Esophagus squamous epithelium (tissue), 5 donors: Measurements from ENCODE around the gene EPN3. TPM values are rescaled to one million over a fixed set of nuclear protein-coding genes. Genes with fewer than 3 reads are reported as not detected.

Source experiments
- DNase-seq: peaks from one replicate; lab custom pipeline; 2025; lab: John Stamatoyannopoulos, UW
- H3K27ac ChIP-seq, 4 donors: fragments of 200-600 bp; sonication (generic); one replicate each; pipeline ENCODE4 v1.5.1; 2016 to 2019; ENCODE audit warnings: mild to moderate bottlenecking in 1 of 4
- H3K27me3 ChIP-seq, 4 donors: fragments of 200-600 bp; sonication (generic); 1 replicate in 3 of 4; 2 replicates in 1 of 4; pipeline versions ENCODE4 v1.5.1 to v1.6.0; 2017 to 2021; ENCODE audit warnings: antibody characterized with exemption in 1 of 4
- H3K36me3 ChIP-seq, 3 donors: fragments of 200-600 bp; sonication (generic); one replicate each; pipeline ENCODE4 v1.5.1; 2016 to 2019
- H3K4me1 ChIP-seq, 3 donors: fragments of 200-600 bp; sonication (generic); one replicate each; pipeline ENCODE4 v1.5.1; 2017 to 2019
- H3K4me3 ChIP-seq, 4 donors: fragments of 200-600 bp; sonication (generic); 1 replicate in 3 of 4; 2 replicates in 1 of 4; pipeline ENCODE4 v1.5.1; 2016 to 2019; ENCODE audit warnings: mild to moderate bottlenecking in 2 of 4, moderate library complexity in 1 of 4
- H3K9me3 ChIP-seq, 3 donors: fragments of 200-600 bp; sonication (generic); one replicate each; pipeline ENCODE4 v1.5.1; 2016 to 2019
- POLR2A ChIP-seq, 4 donors: fragments of 450-650 bp; IDR thresholded peaks; one replicate each; pipeline ENCODE4 v1.6.1; 2017; ENCODE audit warnings: antibody characterized with exemption in 4 of 4, mild to moderate bottlenecking in 4 of 4, moderate library complexity in 3 of 4
- WGBS, 2 donors: methylation state at CpG; one replicate each; pipeline ENCODE4 v1.1.5; 2018; 5-methylcytosine and 5-hydroxymethylcytosine counted together
- intact Hi-C: fragments of 100-400 bp; cut with DNase I; formaldehyde crosslinking; loops from one replicate; pipeline ENCODE4 v1.15.0; 2022
- total RNA-seq, 4 donors: library from RNA; depleted of rRNA; stranded (reverse); fragments of >200 nt; gene quantifications; one replicate each; pipeline ENCODE4 v1.1.0, GENCODE V29; 2016
- TF ChIP-seq, protein P1 (sequence below), 6 experiments: fragments of 450-650 bp in 4 of 6; fragments of 200-600 bp in 2 of 6; sonication (generic) in 2 of 6; IDR thresholded peaks; one replicate each; pipeline ENCODE4 v1.5.1; 2016 to 2019; ENCODE audit warnings: antibody characterized with exemption in 6 of 6, mild to moderate bottlenecking in 4 of 6, moderate library complexity in 4 of 6
- donor health status: DM: yes; HTN: yes; CAD: no.

EPN3 gene
- total RNA-seq, 4 donors from 2014 or later, result 24.5 to 111 (median 51.8) TPM

DNA sequence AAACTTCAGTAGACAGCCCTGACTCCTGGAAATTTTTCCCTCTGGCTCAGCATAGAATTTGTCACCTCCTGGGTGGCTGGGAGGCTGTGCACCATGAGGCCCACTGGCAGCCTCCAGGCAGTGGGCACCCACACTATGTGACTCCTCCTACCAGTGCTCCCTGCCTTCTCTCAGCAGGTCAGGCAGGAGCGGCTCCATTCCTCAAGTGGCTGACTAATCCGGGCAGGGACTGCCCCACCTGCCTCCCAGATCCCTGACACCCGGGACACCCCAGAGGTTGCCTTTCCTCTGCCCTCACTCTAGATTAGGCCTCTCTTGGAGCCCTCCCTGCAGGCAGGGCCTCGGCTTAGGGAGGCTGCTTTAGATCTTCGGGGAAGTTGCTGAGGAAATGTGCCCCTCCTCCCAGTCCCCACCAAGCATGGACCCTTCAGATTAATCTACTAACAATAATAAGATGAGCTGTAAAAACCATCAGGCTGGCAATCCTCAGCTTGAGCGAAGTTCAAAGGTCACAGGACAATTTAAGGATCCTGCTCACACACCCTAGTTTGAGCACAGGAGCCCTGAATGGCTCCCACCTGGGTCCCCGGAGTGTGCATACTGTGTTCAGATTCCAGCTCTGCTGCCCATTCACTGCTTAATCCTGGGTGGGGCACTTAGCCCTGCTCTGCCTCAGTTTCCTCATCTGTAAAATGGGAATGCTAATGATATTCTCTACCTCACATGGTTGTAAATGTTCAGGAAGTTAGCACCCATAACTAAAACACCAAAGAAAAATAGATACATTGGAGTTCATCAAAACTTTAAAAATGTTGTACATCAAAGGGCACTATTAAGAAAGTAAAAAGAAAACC, 34.3 kb upstream of the EPN3 start:
- H3K9me3 ChIP-seq, result no peaks in the 10 kb centered on the region
- no peak overlapping the region for H3K4me3 ChIP-seq
- H3K4me1 ChIP-seq, result peaks cover 0 to 12% (median 0%) of the 10 kb centered on the region in 3 donors
- TF ChIP-seq POLR2A (IDR thresholded peaks at IDR 0.05), result no peak
- no peak for DNase-seq
- WGBS, 2 donors, result 68 to 82% methylated on average over 3 to 4 of the region's 7 CpGs
- H3K36me3 ChIP-seq, result no peaks in the 10 kb centered on the region
- no peaks in the 10 kb centered on the region for H3K27me3 ChIP-seq
- peak overlapping the region in 3 of 4 donors; percentile 28 to 63 (median 61) for H3K27ac ChIP-seq
- intact Hi-C loops, result no loop called here

DNA sequence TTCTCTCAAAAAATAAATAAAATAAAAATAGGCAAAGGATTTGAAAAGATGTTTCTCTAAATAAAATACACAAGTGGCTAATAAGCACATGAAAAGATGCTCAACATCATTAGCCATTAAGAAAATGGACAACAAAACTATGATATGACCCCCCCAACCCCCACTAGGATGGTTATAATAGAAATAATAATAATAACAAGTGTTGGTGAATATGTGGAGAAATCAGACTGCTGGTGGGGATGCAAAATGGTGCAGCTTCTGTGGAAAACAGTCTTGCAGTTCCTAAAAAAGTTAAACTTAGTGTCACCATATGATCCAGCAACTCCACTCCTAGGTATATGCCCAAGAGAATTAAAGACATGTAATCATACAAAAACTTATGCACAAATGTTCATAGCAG, 33.3 kb upstream of the EPN3 start:
- TF ChIP-seq, protein P1, sequence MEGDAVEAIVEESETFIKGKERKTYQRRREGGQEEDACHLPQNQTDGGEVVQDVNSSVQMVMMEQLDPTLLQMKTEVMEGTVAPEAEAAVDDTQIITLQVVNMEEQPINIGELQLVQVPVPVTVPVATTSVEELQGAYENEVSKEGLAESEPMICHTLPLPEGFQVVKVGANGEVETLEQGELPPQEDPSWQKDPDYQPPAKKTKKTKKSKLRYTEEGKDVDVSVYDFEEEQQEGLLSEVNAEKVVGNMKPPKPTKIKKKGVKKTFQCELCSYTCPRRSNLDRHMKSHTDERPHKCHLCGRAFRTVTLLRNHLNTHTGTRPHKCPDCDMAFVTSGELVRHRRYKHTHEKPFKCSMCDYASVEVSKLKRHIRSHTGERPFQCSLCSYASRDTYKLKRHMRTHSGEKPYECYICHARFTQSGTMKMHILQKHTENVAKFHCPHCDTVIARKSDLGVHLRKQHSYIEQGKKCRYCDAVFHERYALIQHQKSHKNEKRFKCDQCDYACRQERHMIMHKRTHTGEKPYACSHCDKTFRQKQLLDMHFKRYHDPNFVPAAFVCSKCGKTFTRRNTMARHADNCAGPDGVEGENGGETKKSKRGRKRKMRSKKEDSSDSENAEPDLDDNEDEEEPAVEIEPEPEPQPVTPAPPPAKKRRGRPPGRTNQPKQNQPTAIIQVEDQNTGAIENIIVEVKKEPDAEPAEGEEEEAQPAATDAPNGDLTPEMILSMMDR (IDR thresholded peaks at IDR 0.05), result no peak
- no peak for TF ChIP-seq POLR2A (IDR thresholded peaks at IDR 0.05)
- H3K9me3 ChIP-seq, result no peaks in the 10 kb centered on the region
- H3K4me1 ChIP-seq, result peaks cover 0 to 12% (median 0%) of the 10 kb centered on the region in 3 donors
- DNase-seq, result no peak
- no peaks in the 10 kb centered on the region for H3K36me3 ChIP-seq
- no peak overlapping the region for H3K27ac ChIP-seq
- intact Hi-C loops, result no loop called here
- H3K27me3 ChIP-seq, result no peaks in the 10 kb centered on the region
- no peak overlapping the region for H3K4me3 ChIP-seq

DNA sequence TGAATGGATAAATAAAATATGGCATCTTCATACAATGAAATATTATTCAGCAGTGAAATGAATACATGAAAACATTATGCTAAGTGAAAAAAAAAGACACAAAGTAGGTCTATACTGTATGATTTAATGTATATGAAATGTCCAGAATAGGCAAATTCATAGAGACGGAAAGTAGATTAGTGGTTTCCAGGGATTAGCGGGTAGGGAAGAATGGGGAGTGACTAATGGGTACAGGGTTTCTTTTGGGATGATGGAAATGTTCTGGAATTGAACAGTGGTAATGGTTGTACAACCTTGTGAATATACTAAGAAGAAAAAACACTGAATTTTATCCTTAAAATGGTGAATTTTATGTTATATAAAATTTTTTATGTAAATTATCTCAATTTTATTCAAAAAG, 32.8 kb upstream of the EPN3 start:
- peaks cover 0 to 12% (median 0%) of the 10 kb centered on the region in 3 donors for H3K4me1 ChIP-seq
- TF ChIP-seq, protein P1 (IDR thresholded peaks at IDR 0.05), result no peak
- TF ChIP-seq POLR2A (IDR thresholded peaks at IDR 0.05), result no peak
- WGBS, 2 donors, result 89 to 91% methylated on average over 2 of the region's 2 CpGs
- intact Hi-C loops, result no loop called here
- no peak overlapping the region for H3K4me3 ChIP-seq
- no peaks in the 10 kb centered on the region for H3K9me3 ChIP-seq
- H3K36me3 ChIP-seq, result no peaks in the 10 kb centered on the region
- no peak for DNase-seq
- no peak overlapping the region for H3K27ac ChIP-seq
- no peaks in the 10 kb centered on the region for H3K27me3 ChIP-seq

DNA sequence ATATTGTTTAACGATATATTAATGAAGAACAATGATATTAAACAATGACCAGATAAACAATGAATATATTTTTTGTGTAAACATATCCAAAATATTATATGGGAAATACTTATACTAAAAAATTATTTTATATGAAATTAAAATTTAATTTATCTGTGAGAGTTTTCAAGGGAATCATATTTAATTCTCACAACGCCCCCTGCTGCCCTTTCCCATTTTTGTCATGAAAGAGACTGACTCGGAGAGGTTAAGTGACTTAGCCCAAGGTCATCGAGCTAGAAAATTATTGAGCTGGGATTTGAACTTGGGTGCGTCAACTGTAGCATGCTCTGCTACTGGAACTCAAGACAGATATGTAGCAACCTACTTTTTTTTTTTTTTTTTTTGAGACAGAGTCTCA, 31.5 kb upstream of the EPN3 start:
- H3K4me3 ChIP-seq, result no peak overlapping the region
- DNase-seq, result no peak
- no peak overlapping the region for H3K27ac ChIP-seq
- intact Hi-C loops, result no loop called here
- WGBS, 2 donors, result 34 to 36% methylated on average over 5 of the region's 5 CpGs
- H3K36me3 ChIP-seq, result no peaks in the 10 kb centered on the region
- TF ChIP-seq, protein P1 (IDR thresholded peaks at IDR 0.05), result peak in 4 of 6 experiments; percentile 24 to 43 (median 35)
- no peak for TF ChIP-seq POLR2A (IDR thresholded peaks at IDR 0.05)
- no peaks in the 10 kb centered on the region for H3K9me3 ChIP-seq
- peaks cover 0 to 21% (median 0%) of the 10 kb centered on the region in 3 donors for H3K4me1 ChIP-seq
- no peaks in the 10 kb centered on the region for H3K27me3 ChIP-seq

DNA sequence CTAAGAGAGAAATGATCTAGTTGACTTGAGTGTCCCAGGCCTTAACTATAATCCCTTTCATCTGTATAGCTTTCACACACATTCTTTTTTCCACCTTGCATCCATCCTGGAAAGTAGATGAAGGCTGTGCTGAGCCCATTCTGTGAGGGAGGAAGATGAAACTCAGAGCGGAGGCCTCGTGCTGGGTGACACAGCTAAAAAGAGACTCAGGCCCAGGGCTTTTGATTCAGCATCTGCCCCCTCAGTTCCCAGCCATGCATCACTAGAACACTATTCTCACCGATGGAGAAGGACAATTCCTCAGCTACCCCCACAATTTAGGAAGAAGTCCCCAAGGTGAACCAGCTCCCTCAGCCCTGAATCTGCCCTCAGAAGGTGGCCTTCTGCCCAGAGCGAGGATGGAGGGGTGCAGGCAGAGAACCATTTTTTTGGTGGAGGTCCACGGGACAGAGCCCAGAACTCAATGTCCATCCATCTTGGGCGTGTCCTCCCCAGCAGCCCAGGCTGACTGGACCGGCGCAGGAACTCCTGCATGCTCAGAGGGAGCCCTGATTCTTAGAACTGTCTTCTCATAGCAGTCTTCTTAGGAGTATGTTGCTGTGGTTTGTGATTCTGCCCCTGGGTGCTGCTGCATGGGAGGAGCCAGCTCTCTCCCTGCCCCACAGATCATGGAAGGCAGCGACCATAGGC, 30.1 kb upstream of the EPN3 start:
- Histone ChIP-seq H3K27me3 (no peaks in the 10 kb centered on the region), H3K36me3 (no peaks in the 10 kb centered on the region), H3K4me3 (no peak overlapping the region), H3K9me3 (no peaks in the 10 kb centered on the region), H3K4me1 (peaks cover 0 to 25% (median 0%) of the 10 kb centered on the region in 3 donors), H3K27ac (no peak overlapping the region)
- TF ChIP-seq, protein P1 (IDR thresholded peaks at IDR 0.05), result no peak
- no peak for TF ChIP-seq POLR2A (IDR thresholded peaks at IDR 0.05)
- WGBS, 2 donors, result 87 to 95% methylated on average over 4 to 6 of the region's 9 CpGs
- intact Hi-C loops, result no loop called here
- no peak for DNase-seq
